ENCODE data around the gene PROM1. TPM values are rescaled to one million over a fixed set of nuclear protein-coding genes. Genes with fewer than 3 reads are reported as not detected.

Gene PROM1
- total and polyA plus RNA-seq, 2 donors from 2014 or later: 28.8 to 276 TPM

DNA sequence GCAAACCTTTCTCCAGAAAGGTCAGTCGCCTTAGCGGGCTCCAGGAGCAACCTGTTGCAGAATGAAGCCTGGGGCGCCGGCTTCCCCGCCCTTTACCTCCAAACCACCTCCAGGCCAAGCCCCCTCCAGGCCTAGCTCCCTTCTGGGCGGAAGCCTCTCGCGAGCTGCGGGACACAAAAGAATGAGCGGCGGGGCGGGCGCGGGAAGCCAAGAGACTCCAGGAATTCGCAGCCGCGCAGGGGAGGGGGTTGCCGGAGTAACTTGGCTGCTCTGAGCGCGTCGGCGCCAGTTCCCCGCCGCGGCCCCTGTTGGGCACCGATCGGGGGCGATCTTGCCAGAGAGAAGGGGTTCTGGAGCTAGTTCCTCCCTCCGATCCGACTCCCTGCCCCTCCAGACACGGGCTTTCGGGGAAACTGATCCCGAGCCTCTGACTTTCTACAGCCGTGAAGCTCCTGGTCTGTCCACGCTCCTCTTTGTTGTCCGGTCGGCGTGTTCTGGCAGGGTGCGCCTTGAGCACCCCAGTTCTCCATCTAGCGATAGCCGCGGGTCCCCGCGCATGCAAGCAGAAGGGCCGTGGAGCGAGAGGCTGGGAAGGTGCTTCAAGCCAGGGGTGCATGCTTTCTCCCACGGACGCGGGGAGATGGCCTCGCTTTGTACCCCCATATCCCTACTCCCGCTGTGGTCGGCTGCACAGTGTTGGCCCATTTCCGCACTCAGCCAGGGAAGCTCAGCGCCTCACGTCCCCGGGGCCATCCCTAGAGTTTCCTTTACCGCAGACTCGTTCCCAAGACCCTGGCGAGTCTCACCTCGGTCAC, 1.2 kb downstream of the PROM1 start:
- FAIRE-seq (no peak), DNase-seq (peak; percentile 86 to 94 (median 87))
- H3K9me3 ChIP-seq (ENCODE audit: control insufficient read depth in 2 of 3, insufficient read depth in 1 of 3, low read length in 3 of 3): peaks cover 0 to 5% (median 0%) of the 10 kb centered on the region in 3 donors
- H3K36me3 ChIP-seq (ENCODE audit: control insufficient read depth in 2 of 3, insufficient read depth in 3 of 3, low read length in 3 of 3): no peaks in the 10 kb centered on the region
- TF ChIP-seq, protein P1, sequence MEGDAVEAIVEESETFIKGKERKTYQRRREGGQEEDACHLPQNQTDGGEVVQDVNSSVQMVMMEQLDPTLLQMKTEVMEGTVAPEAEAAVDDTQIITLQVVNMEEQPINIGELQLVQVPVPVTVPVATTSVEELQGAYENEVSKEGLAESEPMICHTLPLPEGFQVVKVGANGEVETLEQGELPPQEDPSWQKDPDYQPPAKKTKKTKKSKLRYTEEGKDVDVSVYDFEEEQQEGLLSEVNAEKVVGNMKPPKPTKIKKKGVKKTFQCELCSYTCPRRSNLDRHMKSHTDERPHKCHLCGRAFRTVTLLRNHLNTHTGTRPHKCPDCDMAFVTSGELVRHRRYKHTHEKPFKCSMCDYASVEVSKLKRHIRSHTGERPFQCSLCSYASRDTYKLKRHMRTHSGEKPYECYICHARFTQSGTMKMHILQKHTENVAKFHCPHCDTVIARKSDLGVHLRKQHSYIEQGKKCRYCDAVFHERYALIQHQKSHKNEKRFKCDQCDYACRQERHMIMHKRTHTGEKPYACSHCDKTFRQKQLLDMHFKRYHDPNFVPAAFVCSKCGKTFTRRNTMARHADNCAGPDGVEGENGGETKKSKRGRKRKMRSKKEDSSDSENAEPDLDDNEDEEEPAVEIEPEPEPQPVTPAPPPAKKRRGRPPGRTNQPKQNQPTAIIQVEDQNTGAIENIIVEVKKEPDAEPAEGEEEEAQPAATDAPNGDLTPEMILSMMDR (IDR thresholded peaks at IDR 0.05; ENCODE audit: borderline replicate concordance, extremely low read depth, insufficient read depth): no peak
- H3K9ac ChIP-seq (ENCODE audit: low read length in 3 of 3): peak overlapping the region in 2 of 3 donors; percentile 50 to 67
- peak overlapping the region; percentile 65 to 72 (median 70) for H3K4me3 ChIP-seq (ENCODE audit: low read length in 3 of 3)
- H3K27me3 ChIP-seq (ENCODE audit: control insufficient read depth, insufficient read depth, low read length): peaks cover 13% of the 10 kb centered on the region
- peak overlapping the region in 1 of 2 donors; percentile 32 for H3K27ac ChIP-seq (ENCODE audit: low read depth in 2 of 2, low read length in 2 of 2)
- intact Hi-C loops (cut with DNase I): no loop called here
- H3K4me1 ChIP-seq (ENCODE audit: control insufficient read depth in 2 of 3, insufficient read depth in 2 of 3, low read depth in 1 of 3, low read length in 3 of 3): peaks cover 0 to 6% (median 0%) of the 10 kb centered on the region in 3 donors

DNA sequence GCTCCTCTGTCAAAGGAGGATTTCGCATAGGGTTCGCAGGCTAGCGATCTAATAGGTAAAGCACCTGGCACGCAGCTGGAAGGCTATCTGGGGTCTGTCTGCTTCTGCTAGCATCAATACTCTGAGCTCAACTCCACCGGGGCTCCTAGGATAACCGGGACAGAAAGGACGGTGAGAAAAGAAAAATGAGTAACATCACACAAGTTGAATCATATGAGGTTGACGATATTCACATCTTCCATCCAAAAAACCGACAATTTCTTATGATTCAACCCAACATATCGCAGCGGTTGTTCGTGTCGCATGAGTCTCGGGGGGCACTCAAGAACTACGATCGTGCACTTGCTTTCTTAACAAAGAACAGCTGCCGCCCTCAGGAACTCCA, 1.8 kb downstream of the PROM1 start:
- intact Hi-C loops (cut with DNase I): no loop called here
- Histone ChIP-seq H3K27ac (ENCODE audit: low read depth in 2 of 2, low read length in 2 of 2) (no peak overlapping the region), H3K36me3 (ENCODE audit: control insufficient read depth in 2 of 3, insufficient read depth in 3 of 3, low read length in 3 of 3) (no peaks in the 10 kb centered on the region), H3K9me3 (ENCODE audit: control insufficient read depth in 2 of 3, insufficient read depth in 1 of 3, low read length in 3 of 3) (peaks cover 0 to 5% (median 0%) of the 10 kb centered on the region in 3 donors), H3K4me1 (ENCODE audit: control insufficient read depth in 2 of 3, insufficient read depth in 2 of 3, low read depth in 1 of 3, low read length in 3 of 3) (peaks cover 0 to 6% (median 0%) of the 10 kb centered on the region in 3 donors), H3K4me3 (ENCODE audit: low read length in 3 of 3) (peak overlapping the region; percentile 28 to 72 (median 65)), H3K9ac (ENCODE audit: low read length in 3 of 3) (peak overlapping the region in 1 of 3 donors; percentile 67), H3K27me3 (ENCODE audit: control insufficient read depth, insufficient read depth, low read length) (peaks cover 13% of the 10 kb centered on the region)
- no peak for DNase-seq
- TF ChIP-seq, protein P1 (IDR thresholded peaks at IDR 0.05; ENCODE audit: borderline replicate concordance, extremely low read depth, insufficient read depth): no peak
- FAIRE-seq: no peak

DNA sequence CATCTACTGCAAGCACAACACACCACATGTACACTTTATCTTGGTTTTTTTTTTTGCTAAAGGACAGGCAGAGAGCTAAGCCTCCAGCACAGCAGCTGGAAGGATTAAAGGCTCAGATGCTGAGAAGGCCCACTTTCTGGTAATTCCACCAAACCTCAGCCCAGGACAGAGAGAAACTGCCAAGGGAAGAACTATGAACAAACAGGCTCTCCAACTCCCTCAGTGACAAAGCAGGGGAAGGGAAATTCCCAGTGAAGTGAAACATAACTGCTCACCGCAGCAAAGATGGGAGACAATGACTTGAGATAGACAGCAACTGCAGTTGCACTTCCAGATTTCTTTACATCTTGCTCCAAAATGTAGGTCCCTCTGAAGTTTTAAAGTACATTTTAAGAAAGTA, 4.8 kb downstream of the PROM1 start:
- TF ChIP-seq, protein P1 (IDR thresholded peaks at IDR 0.05; ENCODE audit: borderline replicate concordance, extremely low read depth, insufficient read depth): no peak
- Histone ChIP-seq H3K27me3 (ENCODE audit: control insufficient read depth, insufficient read depth, low read length) (peaks cover 3% of the 10 kb centered on the region), H3K9me3 (ENCODE audit: control insufficient read depth in 2 of 3, insufficient read depth in 1 of 3, low read length in 3 of 3) (no peaks in the 10 kb centered on the region), H3K4me3 (ENCODE audit: low read length in 3 of 3) (no peak overlapping the region), H3K27ac (ENCODE audit: low read depth in 2 of 2, low read length in 2 of 2) (no peak overlapping the region), H3K4me1 (ENCODE audit: control insufficient read depth in 2 of 3, insufficient read depth in 2 of 3, low read depth in 1 of 3, low read length in 3 of 3) (peaks cover 0 to 6% (median 0%) of the 10 kb centered on the region in 3 donors), H3K9ac (ENCODE audit: low read length in 3 of 3) (no peak overlapping the region), H3K36me3 (ENCODE audit: control insufficient read depth in 2 of 3, insufficient read depth in 3 of 3, low read length in 3 of 3) (no peaks in the 10 kb centered on the region)
- FAIRE-seq (no peak), DNase-seq (no peak)
- intact Hi-C loops (cut with DNase I): no loop called here

Measured in kidney (tissue), 14 donors.